Mesenteric fat pad (tissue), 1 donor: ENCODE measurements around the gene DPY30. TPM values are rescaled to one million over a fixed set of nuclear protein-coding genes. Genes with fewer than 3 reads are reported as not detected.
"Not testable (repeated sequence)": the region's sequence is repeated elsewhere in the genome, so short reads cannot be mapped to it uniquely, and the experiment has no call there.

Experiments
- DNase-seq: peaks from one replicate; pipeline ENCODE4 v3.0.0-alpha.2; 2020; ENCODE audit warnings: low spot score
- long read RNA-seq: library from polyadenylated mRNA; unstranded; transcript quantifications from one replicate; pipeline ENCODE4 v2.0.0, GENCODE V29; 2020
- total RNA-seq: library from RNA; stranded (reverse); fragmentation: NEBNext Ultra II Directional; extraction: Animal tissue kit (Norgen Biotek cat#: 25700); gene quantifications from one replicate; pipeline ENCODE4 v1.2.1, GENCODE V29; 2021
- donor health status: DM: yes; HTN: yes; CAD: no.

The DPY30 gene
- 44.8 TPM for total RNA-seq
- long read RNA-seq, transcript DPY30-202 (5 exons, 708 nt) = major isoform, 8 of 20 reads
- long read RNA-seq, partial matches to known transcripts = 6 of 20 reads
- long read RNA-seq, other reads (novel, unspliced or antisense) = 5 of 20 reads

DNA sequence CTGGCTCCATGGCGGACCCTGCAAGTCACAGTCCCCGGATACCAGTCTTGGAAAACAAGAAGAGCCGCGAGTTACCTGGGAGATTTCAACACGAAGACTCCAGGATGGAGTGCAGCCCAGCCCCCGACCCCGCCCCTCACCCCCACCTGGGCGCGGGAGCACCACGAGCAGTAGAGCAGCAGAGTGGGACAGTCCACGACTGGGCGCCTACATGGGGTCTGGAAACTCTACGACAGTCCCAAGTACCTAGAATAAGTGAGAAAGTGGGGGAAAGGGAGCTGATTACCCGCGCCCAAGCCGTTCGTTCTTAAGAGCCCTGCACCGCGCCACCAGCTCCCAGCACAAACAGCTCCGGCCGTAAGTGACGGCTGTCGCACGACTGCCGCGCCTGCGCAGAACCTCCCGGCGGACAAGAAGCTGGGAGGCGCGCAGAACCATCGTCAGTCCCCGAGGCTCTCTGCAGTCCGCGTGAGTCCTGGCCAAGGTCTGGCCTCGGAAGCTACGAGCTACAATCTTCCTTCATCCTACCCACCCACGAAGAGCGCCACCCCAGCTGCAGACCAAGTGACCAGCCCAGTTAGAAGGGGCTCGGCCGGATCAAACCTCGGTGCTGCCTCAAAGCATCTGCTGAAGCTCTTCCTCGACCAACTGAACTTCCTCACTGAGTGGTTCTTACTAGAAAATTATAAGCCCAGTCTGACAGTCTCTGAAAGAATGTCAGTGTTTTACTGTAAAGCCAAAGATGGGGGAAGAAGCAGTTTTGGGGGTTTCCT, at the start of gene DPY30:
TSS of gene DPY30 (minus strand) at position 359 of the 773 bp plus-strand sequence. CDS start at position 10, 349 bp downstream.
- DNase-seq = peak; percentile 97

DNA sequence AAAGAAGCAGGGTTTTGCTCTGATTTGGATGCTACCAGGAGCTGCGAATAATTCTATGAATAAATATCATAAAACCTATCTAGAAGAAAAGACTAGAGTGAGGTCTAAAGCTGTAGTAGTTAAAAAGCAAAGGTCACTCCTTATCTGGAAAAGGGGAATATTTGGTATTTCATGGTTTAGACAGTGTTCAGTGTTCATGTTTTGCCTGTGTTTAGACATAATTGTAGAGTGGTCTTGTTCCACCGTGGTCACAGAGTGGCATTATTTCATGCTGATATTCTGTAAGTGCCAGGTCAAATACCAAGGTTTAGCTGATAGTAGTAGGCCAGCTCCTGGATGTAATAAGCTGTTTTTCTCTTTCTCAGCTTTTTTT, 34.5 kb upstream of the DPY30 start:
- DNase-seq = no peak

DNA sequence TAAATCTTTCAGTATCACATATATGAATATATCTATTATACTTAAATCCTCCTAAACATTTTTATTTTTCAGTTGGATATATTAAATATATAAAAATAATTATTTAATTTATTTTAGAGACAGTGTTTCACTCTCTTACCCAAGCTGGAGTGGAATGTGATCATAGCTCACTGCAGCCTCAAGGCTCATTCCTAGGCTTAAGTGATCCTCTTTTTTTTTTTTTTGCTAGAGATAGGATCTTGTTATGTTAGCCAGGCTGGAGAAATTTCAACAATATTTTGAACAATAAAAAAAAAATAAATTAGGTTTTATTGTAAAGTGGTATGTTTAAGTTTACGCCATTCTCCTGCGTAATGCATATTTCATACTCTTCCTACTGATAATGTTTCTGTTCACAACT, 27.9 kb upstream of the DPY30 start:
- no peak for DNase-seq

GRCh38 chr2:32064713-32065112, 25.1 kb upstream of the DPY30 start:
- no peak for DNase-seq

GRCh38 chr2:32064021-32064601, 24.5 kb upstream of the DPY30 start:
- peak; percentile 88 for DNase-seq

DNA sequence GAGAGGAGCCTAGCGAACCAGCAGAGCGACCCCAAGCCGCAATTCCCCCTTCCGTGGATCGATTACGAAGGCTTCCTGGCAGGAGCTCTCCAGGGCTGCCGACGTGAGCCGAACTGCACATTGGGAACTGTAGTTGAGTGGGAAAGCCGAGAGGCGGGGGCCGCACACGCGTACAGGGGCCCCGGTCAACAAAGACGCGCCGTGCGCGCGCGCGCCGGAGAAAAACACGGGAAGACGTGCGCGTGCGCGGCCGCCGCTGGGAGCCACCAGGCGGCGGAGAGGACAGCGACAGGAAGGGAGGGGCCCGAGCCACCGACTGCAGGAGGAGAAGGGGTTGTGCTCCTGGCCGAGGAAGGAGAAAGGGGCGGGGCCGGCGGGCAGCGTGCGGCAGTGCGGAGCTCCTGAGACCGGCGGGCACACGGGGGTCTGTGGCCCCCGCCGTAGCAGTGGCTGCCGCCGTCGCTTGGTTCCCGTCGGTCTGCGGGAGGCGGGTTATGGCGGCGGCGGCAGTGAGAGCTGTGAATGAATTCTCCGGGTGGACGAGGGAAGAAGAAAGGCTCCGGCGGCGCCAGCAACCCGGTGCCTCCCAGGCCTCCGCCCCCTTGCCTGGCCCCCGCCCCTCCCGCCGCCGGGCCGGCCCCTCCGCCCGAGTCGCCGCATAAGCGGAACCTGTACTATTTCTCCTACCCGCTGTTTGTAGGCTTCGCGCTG, 23.9 kb upstream of the DPY30 start, which contains the start of gene SPAST:
TSS of gene SPAST (plus strand) at position 247 of the 711 bp plus-strand sequence. CDS start at position 523, 276 bp downstream.
- peak; percentile 99 for DNase-seq

DNA sequence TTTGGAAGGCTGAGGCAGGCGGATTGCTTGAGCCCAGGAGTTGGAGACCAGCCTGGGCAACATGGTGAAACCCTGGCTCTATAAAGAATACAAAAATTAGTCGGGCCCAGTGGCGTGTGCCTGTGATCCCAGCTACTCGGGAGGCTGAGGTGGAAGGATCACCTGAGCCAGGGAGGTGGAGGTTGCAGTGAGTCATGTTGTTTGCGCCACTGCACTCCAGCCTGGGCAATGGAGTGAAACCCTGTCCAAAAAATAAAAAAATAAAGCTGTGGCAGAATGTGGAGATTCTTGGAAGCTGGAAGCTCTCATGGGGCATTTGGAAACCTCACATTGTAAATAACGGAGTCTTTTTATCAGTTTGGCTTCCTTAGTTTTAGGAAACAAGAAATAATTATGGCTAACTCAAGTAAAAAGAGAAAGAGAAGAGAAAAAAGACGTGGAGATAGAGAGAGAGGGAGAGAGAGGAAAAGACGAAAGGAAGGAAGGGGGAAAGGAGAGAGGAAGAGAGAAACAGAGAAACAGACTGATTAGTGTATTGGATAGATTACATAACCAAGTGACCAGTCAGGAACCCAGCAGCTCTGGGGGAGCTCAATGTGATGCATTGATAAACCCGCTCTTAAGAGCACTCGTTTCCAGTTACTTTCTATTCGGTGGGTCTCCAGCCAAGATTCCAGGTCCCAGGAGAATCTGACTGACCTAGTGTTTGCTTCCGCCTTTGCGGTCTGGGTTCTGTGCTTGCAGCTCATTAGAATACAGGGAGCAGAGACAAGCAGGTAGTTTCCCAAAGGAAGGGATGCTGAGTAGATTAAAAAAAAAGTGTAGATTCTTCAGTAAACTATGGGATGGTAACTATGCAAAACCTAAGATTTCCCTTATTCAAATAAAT, 22.6 kb upstream of the DPY30 start:
- DNase-seq = peak; percentile 62

GRCh38 chr2:32061430-32061829, 21.8 kb upstream of the DPY30 start:
- peak; percentile 75 for DNase-seq

- no peak for DNase-seq
Measured at GRCh38 chr2:32060266-32060665, 20.7 kb upstream of the DPY30 start.

GRCh38 chr2:32058130-32058529, 18.5 kb upstream of the DPY30 start:
- no peak for DNase-seq

DNA sequence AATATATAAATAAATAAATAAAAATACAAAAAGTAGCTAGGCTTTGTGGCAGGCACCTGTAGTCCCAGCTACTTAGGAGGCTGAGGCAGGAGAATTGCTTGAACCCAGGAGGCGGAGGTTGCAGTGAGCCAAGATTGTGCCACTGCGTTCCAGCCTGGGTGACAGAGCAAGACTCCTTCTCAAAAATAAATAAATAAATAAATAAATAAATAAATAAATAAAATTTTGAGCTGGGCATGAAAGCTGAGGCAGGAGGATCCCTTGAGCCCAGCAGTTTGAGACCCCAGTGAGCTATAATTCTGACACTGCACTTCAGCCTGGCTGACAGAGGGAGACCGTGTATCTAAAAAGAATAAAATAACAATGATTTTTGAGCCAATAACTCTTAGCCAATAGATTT, 15.0 kb upstream of the DPY30 start:
- peak; percentile 6 for DNase-seq

- DNase-seq = no peak
Measured at GRCh38 chr2:32051836-32052439, 12.3 kb upstream of the DPY30 start.

- peak; percentile 22 for DNase-seq
Measured at GRCh38 chr2:32043561-32043960, 4.0 kb upstream of the DPY30 start.

DNA sequence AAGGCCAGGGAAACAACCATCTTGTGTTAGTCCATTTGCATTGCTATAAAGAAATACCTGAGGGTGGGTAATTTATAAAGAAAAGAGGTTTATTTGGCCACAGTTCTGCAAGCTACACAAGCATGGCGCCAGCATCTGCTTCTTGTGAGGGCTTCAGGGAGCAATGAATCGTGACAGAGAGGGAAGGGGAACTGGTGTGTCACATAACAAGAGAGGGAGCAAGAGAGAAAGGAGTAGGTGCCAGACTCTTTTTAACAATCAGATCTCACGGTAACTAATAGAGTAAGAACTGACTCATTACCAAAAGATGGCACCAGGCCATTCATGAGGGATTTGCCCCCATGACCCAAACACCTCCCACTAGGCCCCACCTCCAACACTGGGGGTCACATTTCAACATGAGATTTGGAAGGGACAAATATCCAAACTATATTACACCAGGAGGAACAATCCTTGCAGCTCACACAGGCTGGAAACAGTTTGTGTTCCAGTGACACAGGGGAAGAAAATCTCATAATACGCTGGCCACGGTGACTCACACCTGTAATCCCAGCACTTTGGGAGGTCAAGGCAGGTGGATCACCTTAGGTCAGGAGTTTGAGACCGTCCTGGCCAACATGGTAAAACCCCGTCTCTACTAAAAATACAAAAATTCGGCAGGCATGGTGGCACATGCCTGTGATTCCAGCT, 5.3 kb downstream of the DPY30 start:
- DNase-seq = peak; percentile 6

- DNase-seq = not testable (repeated sequence)
Measured at GRCh38 chr2:32018789-32019482, 20.7 kb downstream of the DPY30 start.

DNA sequence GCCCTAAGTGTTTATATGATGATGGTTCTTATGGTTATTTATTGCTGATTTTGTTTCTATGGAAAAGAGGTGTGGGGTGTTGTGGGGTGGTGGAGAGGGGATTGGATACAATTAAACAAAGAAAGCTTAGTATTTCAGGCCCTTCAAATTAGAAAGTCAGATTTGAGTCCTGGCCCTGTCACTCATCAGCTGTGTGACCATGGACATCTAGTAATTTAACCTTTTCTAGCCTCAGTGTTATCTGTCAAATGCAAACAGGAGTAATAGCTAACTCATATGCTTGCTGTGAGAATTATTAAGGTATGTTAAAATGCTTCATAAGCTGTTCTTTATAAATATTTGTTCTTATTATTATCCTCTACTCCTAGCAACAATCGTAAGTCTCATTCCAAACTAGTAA, 26.7 kb downstream of the DPY30 start:
- no peak for DNase-seq

DNA sequence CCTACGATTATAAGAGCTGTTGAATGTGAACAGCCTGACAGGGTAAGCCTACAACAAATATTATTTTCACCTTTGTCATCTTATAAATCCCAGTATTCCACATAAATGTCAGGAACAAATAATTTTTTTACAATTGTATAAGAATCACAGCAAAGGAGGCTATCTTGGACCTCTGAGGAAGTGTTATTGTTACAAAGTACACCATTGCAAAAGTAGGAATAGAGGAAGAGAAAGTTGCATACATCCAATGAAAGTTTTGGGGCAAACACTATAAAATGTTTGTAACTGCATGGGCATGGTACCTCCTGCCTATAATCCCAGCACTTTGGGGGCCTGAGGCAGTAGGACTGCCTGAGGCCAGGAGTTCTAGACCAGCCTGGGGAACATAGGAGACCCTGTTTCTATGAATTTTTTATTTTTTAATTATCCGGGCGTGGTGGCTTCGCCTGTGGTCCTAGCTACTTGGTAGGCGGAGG, 28.1 kb downstream of the DPY30 start:
- no peak for DNase-seq

- peak; percentile 97 for DNase-seq
Measured at GRCh38 chr2:32010670-32011484, 28.7 kb downstream of the DPY30 start, which contains the start of gene MEMO1. Gene MEMO1, minus strand, starts transcription at chr2:32011008. Its CDS starts 761 bp downstream, at chr2:32010247.
